SIG-M5 treated with dmso at 0.1 percent for 504 hours (cell line): Measurements from ENCODE around the gene PLPP6.
A peak's percentile ranks its signal among the peaks of the same experiment; 100 is the strongest.
"Not testable (repeated sequence)": the region's sequence is repeated elsewhere in the genome, so short reads cannot be mapped to it uniquely, and the experiment has no call there.

ENCODE experiments used
- DNase-seq: peaks from one replicate; lab custom pipeline; 2025; ENCODE audit not compliant: unreplicated experiment; lab: John Stamatoyannopoulos, UW

The PLPP6 gene

GRCh38 chr9:4662108-4662988, at the start of gene PLPP6:
Gene PLPP6, plus strand, starts transcription at chr9:4662294. Its CDS starts 82 bp downstream, at chr9:4662376.
- DNase-seq: peak; percentile 83

- no peak for DNase-seq
These were observed 47.5 kb upstream of the PLPP6 start for GRCh38 chr9:4614627-4615026.

DNA sequence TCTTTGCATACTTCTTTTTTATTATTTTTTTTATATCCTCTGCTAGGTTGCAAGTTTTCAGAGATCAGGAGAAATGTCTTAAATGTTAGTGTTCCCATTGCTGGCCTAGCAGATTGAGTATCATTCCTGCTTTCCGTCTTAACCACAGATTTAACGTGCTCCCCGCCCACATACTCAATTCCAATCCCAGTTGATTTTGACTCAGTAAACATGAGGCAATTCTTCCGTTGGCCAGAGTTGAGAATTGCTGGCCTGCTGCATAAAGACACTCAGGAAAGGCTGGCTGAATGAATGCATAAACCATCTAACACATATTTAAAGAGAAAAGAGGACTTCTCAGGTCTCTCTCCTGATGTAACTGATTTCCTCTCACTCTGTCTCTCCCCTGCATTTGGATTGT, 46.8 kb upstream of the PLPP6 start:
- no peak for DNase-seq

- no peak for DNase-seq
These were observed 46.3 kb upstream of the PLPP6 start for GRCh38 chr9:4615778-4616177.

GRCh38 chr9:4617752-4618151, 44.3 kb upstream of the PLPP6 start:
- DNase-seq: no peak

GRCh38 chr9:4618700-4619099, 43.4 kb upstream of the PLPP6 start:
- DNase-seq: peak; percentile 4

DNA sequence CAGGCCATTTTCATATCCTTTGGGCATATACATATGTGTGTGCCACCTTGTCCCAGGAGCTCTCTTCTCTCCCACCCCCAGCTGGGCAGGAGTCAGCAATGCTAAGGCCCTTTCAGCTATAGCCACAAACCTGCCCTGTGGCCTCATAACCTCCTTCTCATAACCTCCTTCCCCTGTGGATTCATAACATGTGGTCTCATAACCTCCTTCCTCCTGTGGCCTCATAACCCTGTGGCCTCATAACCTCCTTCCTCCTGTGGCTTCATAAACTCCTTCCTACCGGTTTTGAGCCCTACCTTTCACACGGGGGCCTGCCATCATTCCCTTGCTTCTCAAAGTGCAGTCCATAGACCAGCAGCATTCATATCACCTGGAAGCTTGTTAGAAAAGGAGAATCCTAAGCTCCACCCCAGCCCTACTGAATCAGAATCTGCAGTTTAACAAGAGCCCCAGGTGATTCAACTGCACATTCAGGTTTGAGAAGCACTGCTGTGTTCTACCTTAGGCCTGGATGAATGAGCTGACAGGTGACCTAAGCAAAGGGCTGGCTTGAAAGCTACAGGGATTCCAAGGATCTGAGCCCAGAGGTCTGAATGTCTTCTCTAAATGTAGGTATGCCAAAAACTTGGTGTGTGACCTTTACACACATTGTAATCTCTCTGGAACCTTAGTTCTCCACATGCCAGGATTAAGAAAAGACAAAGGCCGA, 41.9 kb upstream of the PLPP6 start:
- DNase-seq: peak; percentile 17

- DNase-seq: no peak
These were observed 41.1 kb upstream of the PLPP6 start for GRCh38 chr9:4620881-4621555.

DNA sequence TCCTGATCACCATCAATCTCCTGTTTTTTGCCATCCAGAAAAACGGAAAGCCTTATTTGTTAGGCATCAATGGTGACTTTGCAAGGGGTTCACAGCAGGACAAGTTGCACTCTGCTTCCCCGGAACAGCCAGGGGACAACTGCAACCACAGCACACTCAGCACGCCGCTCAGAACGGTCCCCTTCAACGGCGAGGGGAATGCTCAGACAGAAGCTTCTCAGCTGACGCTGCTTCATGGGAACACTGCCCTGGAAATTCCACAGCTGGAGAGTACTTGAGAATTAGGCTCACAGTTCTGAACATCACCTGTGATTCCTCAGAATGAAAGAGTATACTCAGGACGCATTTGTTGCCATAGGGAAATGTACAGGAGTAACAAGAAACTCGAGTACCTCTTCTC, 40.1 kb upstream of the PLPP6 start:
- no peak for DNase-seq

DNA sequence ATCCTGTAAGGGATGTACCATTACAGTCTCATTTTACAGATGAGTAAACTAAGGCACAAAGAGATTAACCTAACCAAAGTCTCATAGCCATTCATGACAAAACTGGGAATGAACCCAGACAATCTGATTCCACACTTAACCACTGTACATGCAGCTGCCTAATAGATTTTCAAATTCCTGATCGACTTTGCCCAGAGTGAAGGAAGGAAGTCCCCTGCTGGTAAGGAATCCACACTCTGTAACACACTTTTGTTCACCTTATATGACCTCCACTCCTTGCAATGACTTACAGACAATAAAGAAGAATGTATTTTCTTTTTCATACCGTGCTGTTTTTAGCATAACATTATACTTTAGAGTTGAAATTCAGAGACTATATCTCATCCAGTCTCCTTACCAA, 31.3 kb upstream of the PLPP6 start:
- no peak for DNase-seq

GRCh38 chr9:4638968-4639367, 23.1 kb upstream of the PLPP6 start:
- DNase-seq: no peak

- DNase-seq: no peak
These were observed 22.7 kb upstream of the PLPP6 start for GRCh38 chr9:4639420-4639819.

DNA sequence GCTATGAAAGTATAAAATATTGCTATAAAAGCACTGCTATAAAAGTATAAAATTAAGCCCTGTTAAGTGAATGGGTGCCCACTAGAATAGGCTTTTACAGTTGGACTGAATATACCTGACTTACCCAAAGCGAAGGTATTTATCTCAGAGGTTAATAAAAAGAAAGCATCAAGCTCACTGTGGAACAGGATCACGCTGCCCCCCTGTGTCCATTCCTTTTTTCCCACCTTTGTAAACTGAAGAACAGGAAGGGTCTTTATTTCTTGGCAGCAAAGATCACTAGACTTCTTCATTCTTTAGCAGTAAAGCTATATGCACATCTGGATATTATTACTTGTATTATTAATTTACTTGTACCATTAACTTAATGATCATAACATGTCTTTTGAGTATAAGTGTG, 22.1 kb upstream of the PLPP6 start:
- DNase-seq: no peak

- no peak for DNase-seq
These were observed 19.7 kb upstream of the PLPP6 start for GRCh38 chr9:4642351-4642750.

GRCh38 chr9:4654084-4654483, 8.0 kb upstream of the PLPP6 start:
- no peak for DNase-seq

- DNase-seq: no peak
These were observed 7.6 kb upstream of the PLPP6 start for GRCh38 chr9:4654538-4654937.

DNA sequence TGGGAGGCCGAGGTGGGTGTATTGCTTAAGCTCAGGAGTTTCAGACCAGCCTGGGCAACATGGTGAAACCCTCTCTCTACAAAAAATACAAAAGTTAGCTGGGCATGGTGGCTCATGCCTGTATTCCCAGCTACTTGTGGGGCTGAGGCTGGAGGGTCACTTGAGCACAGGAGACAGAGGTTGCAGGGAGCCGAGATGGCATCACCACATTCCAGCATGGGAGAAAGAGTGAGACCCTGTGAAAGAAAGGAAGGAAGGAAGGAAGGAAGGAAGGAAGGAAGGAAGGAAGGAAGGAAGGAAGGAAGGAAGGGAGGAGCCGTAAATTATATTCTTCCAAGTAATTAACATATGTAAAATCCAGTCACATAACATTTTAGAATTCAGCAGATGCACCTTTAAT, 5.9 kb upstream of the PLPP6 start:
- DNase-seq: not testable (repeated sequence)

DNA sequence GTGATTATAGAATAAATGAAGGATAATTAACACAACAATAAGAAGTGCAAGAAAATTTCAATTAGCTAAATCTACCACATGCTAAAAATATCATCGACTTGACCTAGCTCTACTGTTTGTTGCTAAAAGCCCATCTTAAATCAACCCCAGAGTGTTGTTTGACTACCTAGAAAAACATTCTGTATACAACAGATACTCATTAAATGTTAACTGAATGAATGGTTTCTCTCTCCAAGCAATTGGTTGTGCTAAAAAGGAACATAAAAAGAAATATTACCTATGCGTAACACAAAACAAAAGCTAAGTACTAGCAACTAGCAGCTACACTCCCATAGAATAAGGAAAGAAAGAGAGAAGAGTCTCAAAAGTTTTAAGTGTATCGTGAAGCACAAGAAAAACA, 5.5 kb upstream of the PLPP6 start:
- DNase-seq: no peak

- DNase-seq: no peak
These were observed 4.5 kb upstream of the PLPP6 start for GRCh38 chr9:4657426-4658159.

GRCh38 chr9:4660665-4661064, 1.4 kb upstream of the PLPP6 start:
- not testable (repeated sequence) for DNase-seq

DNA sequence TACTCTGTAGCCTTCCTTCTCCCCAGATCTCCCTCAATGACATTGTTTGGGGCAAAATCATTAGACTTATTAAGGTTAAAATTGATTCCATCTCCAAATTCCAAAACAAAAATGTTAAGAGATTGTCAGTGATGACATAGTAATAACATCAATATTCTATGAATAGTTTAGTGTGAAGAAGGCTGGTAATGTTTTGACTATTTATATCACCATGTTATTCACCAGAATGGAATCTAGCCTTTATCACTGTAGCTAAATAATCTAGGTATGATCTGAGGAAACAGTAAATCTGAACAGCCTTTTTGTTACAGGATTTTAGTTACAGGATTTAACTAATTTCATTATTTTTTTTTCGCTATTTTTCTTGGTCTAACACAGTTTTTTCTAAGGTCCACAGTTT, 929 bp upstream of the PLPP6 start:
- DNase-seq: no peak
